Stimulated activated CD8-positive, alpha-beta memory T cell treated with anti-CD3 and anti-CD28 coated beads, Interleukin-4, amount 100 ng/mL, for 1 hour (primary cell): Measurements from ENCODE around the gene ZDHHC11.
"Not testable (repeated sequence)": the region's sequence is repeated elsewhere in the genome, so short reads cannot be mapped to it uniquely, and the experiment has no call there.

Experiments used
- DNase-seq, 2 donors: peaks; one replicate each; pipeline ENCODE4 v3.0.0-alpha.2; 2020; ENCODE audit warnings: low read depth in 2 of 2, low spot score in 1 of 2

ZDHHC11 gene

GRCh38 chr5:880816-881550 is 30.2 kb upstream of the ZDHHC11 start:
- DNase-seq: no peak

GRCh38 chr5:878677-879076 is 27.9 kb upstream of the ZDHHC11 start:
- not testable (repeated sequence) for DNase-seq

- no peak for DNase-seq
Measured at GRCh38 chr5:878125-878524, 27.3 kb upstream of the ZDHHC11 start.

DNA sequence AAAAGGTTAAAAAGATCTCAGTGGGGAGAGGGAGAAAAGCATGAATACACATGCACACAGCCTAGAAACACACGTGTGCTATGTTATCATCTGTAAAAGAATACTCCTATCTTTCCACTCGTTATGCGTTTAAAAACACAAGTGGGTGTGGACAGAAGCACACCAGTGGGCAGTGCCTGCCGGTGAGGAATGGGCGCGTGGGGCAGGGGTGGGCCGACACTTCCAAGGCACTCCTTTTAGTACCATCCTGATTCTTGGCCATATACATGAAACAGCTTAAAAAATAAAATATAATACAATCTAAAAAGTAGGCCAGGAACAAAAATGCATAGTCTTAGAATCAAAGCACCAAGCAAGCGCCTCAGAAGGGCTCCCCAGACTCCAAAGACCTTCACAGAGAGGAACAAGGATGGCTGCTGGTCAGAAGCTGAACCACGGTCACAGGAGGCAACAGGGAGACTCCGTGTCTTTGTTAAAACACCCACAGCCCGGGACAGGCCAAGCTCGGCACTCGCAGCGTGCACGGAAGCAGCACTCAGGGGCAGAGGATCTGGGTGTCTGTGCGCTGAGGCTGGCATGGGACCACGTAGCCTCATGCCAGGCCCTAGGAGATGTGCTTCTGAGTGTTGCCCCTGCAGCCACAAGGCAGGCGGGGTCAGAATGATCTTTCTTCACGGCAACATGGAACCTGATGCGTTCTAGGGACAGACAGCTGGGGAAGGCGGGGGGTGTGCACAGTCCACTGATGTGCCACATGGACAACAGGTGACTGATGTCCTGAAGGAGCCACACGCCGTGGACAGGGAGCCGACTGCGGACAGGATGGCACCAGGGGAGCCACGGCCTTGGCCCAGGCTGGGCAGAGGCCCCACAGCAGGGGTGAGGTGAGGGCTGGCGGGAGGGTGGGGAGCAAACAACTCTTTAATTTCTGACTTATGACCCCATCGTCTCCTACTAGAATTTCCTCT is 25.9 kb upstream of the ZDHHC11 start:
- no peak for DNase-seq

GRCh38 chr5:875931-876330 is 25.1 kb upstream of the ZDHHC11 start:
- no peak for DNase-seq

- DNase-seq: no peak
Measured at GRCh38 chr5:873328-873727, 22.5 kb upstream of the ZDHHC11 start.

DNA sequence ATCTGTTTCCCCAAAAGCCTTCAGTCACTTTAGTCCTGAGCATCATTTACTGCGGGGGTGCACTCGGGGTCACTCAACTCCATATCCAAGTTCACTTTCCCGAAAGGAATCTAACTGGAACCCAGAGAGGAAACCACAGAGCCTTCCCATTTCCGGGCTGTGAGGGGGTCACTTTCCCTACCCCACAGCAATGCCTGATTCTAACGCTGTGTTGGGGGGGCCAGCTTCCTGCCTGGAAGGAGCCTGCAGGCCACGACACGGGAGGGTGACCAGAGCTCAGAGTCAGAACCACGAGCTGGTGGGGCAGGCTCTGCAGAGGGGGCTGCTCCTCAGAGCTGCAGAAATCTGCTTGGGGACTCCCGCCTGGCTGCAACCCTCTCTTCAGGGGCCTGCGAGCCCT is 21.5 kb upstream of the ZDHHC11 start:
- DNase-seq: no peak

- no peak for DNase-seq
Measured at GRCh38 chr5:871596-872298, 21.0 kb upstream of the ZDHHC11 start.

DNA sequence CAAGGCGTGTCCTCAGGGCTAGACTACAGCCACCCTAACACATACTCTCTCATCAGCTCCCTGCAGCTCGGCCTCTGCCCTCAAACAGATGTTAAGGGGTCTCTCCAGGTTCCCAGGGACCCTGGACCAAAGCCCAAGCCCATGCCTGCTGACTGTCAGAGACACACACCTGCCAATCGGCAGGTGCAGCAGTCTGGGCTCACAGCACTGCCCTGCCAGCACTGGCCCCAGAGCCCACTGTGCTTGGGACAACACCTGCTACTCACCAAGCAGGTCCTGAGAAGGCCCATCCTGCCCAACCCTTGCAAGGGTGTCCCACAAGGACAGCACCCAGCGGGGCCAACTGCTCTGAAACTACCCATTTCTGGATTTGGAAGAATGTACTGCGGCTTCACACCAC is 20.2 kb upstream of the ZDHHC11 start:
- DNase-seq: no peak

DNA sequence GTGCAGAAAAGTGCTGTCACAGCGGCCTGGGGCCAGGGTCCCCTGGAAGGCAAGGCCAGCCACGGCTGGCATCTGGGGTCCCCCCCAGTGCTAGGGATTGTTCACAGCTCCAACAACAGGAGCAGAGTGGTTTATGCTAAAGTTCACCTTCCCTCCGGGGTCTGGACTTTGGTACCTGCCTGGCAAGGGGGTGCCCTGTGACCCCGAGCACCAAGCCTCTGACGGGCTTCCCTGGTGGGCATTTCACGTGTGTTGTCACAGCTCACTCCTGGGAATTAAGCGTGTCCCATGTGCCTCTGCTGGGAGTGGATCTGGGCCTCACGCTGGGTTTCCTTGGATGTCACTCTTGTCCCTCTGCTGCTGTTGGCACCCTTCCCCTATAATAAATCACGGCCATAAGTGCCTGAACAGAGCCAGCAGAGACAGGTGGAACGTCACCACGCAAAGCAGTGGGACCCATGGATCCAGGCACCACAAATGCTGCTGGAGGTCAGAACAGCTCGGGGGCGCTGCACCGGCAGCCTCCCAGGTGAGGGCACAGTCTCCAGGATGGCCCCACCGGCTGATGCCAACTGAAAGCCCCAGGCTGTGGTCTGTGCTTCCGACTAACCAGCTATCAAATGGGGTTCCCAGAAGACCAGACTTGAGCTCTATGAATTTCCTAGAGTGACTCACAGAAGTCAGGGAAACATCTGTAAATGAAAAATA is 17.8 kb upstream of the ZDHHC11 start:
- DNase-seq: no peak

DNA sequence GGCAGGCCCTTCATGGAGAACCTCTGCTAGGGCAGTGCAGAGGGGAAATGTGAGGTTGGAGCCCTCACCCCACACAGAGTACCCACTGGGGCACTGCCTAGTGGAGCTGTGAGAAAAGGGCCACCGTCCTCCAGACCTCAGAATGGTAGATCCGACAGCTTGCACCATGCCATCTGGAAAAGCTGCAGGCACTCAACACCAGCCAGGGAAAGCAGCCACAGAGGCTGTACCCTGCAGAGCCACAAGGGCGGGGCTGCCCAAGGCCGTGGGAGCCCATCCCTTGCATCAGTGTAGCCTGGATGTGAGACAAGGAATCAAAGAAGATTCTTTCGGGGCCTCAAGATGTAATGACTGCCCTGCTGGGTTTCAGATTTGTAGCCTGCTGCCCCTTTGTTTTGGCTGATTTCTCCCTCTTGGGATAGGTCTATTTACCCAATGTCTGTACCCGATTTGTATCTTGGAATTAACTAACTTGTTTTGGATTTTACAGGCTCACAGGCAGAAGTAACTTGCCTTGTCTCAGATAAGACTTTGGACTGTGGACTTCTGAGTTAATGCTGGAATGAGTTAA is 16.6 kb upstream of the ZDHHC11 start:
- DNase-seq: no peak

DNA sequence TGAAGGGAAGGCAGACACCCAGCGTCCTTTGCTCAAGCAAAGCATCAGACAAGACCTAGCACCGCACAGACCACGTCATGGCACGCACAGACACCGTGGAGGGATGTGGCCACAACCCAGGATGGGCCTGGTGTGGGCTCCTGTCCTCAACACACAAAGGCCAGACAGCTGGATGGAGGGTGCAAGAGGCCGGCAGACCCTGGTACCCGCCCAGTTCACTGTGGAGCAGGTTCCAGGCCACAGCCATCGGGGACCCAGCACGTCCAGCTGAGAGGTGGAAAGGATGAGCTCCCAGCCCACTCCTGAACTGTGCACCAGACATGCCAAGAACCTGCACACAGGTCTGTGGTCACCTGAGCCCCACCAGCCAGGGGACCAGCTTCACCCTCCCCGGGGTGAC is 15.0 kb upstream of the ZDHHC11 start:
- DNase-seq: no peak

GRCh38 chr5:865168-865521 is 14.4 kb upstream of the ZDHHC11 start:
- no peak for DNase-seq

DNA sequence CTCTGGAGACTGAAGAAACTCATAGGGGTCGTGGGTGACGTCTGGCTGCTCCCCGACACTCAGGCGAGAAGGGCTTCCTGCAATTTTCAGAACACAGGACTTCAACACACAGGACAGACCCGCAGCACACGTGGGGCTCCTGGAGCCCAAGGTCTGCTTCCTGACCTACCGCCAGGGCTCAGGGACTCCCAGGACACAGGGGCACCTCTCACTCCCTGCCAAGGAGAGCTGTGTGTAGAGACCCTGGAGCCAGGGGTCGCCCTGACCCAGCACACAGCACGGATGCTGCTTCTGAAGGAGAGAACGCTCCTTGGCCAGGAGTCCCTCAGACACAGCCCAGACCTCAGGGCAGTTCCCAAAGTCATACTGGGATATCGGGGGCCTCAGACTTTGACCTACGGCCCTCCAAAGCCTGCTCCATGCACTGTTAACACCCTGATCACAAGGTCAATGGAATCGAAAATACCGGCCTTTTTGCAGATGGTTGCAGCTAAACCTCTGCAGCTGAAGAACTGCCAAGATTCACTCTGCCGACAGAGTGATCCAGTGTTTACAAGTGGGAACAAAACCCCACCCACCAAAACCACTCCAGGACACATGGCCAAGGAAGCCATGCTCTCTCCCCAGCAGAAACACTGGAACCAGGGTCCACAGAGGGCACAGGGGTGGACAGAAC is 13.8 kb upstream of the ZDHHC11 start:
- no peak for DNase-seq

DNA sequence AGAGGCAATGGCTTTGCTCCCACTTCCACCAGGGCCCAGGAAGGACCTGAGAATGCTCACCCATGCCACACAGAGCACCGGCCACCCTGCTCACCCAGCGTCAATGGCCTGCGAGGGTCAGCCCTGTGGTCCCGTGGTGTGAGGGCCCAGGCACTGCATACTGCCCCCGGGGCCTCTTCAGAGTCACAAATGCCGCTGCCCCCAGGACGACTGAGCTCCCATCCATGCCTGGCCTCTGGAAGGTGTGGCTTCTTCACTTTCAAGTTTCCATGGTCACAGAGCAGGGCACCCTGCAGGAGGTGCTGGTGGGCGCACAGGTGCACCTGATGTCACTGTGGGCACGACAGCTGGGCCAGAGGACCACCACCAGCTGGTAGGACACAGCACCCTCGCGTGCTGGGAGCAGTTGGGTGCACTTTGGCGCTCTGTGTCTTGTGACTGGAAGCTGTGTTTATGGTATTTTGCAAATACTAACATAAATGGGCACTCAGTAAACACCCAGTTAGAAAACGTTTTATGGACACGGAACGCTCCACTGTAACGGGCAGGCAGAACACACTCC is 12.5 kb upstream of the ZDHHC11 start:
- no peak for DNase-seq

DNA sequence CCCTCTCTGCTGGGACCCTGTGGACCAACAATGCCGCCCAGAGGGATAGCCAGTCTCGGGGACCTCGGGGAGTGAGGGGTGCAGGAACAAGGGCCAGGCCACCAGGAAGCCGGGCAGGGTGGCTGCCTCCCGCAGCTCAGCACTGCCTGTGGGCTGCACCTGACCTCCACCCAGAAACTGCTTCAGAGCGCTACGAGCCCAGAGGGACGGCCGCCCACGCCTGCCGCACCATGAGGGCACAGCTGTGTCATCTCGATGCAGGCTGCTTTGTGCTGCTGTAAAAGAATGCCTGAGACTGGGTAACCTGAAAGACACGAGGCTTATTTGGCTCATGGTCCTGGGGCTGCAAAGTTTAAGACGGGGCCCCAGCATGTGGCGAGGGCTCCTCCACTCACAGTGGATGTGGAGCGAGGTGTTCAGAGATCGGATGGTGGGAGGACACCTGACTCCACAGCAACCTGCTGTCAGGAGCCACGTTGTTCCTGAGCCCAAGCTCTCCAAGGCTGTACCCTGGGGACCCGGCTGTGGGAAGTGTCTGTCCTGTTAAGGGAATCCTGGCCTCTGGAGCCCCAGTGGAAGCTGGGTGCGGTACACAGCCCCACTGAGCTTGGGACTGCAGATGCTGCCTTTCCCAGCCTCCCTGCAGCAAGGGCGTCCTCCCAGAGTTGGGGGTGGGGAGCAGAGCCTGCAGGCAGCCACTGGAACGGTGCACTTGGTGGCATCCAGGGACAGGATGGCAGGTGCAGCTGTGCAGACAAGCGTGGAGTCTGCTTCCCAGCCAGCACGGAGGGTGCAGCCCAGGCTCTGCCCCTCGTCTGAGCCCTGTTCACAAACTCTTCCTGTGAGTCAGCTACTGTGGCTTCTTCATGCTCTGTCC is 11.8 kb upstream of the ZDHHC11 start:
- DNase-seq: no peak

- no peak for DNase-seq
Measured at GRCh38 chr5:861442-862366, 10.9 kb upstream of the ZDHHC11 start.
